T47D (cell line): ENCODE measurements around the gene PLA2G6.
"Not testable (repeated sequence)": the region's sequence is repeated elsewhere in the genome, so short reads cannot be mapped to it uniquely, and the experiment has no call there.

Source experiments
- DNase-seq, 2 experiments: peaks; one replicate each; pipeline versions ENCODE4 v3.0.0 to v3.0.0-alpha.2; 2011 to 2012; ENCODE audit warnings: low read depth in 1 of 2, low spot score in 1 of 2
- JUND ChIP-seq: IDR thresholded peaks from 2 replicates; pipeline ENCODE4 v1.6.1; 2012; ENCODE audit warnings: low read depth
- in situ Hi-C: cut with HindIII; loops from 2 replicates; pipeline ENCODE4 v1.10.0; 2016; ENCODE audit warnings: low sequenced_read_pairs, low pct_unique_long_range_greater_than_20kb

The PLA2G6 gene

DNA sequence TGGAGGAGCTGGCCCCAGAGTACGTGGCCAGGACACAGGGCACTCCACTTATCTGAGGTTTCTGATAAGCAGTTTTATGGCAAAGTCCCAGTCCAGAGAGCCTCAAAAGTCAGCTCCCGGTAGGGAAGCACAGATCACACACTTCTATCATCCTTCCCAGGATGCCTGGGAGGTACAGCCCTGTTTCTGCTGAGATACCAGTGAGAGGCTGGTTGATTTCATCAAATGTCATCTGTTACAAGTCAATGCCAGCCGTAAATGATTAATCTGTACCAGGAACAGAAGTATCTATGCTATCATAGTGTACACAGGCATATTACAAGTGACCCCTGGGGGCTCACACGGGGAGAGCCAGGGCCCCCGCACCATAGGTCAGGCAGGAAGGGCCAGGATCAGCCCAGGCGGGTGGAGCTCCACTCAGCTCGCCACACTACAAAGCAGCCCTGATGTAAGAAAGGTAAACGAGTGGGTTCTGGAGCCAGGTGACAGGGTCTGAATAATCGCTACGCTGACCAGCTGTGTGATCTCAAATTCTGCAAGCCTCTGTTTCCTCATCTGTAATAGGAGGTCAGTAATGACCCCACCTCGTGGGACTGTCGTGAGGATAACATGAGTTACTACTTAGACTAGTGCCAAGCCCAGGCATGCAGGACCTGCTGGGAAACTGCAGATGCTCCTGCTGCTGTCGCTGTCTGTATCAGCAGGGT, 17.6 kb downstream of the PLA2G6 start:
- no peak for DNase-seq
- TF ChIP-seq JUND: no peak
- in situ Hi-C loops: no loop called here

- in situ Hi-C loops: no loop called here
Measured at GRCh38 chr22:38162881-38163843, 18.5 kb downstream of the PLA2G6 start.

GRCh38 chr22:38155703-38156102, 25.9 kb downstream of the PLA2G6 start:
- TF ChIP-seq JUND: no peak
- in situ Hi-C loops: no loop called here
- DNase-seq: no peak

More at GRCh38 chr22:38162881-38163843, 18.5 kb downstream of the PLA2G6 start:
- no peak for DNase-seq
- TF ChIP-seq JUND: no peak

DNA sequence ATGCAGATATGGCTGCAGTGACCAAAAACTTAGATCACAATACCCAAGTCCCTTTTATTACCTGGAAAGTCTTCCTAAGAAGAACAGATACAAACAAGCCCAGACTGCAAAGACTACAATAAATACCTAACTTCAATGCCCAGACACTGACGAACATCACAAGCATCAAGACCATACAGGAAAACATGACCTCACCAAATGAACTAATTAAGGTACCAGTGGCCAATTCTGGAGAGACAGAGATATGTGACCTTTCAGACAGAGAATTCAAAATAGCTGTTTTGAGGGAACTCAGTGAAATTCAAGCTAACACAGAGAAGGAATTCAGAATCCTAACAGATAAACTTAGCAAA, 27.1 kb downstream of the PLA2G6 start:
- in situ Hi-C loops, DNase-seq: not testable (repeated sequence)

- DNase-seq: peak in 1 of 2 experiments; percentile 29
- TF ChIP-seq JUND: no peak
Measured at GRCh38 chr22:38153821-38154562, 27.6 kb downstream of the PLA2G6 start.

DNA sequence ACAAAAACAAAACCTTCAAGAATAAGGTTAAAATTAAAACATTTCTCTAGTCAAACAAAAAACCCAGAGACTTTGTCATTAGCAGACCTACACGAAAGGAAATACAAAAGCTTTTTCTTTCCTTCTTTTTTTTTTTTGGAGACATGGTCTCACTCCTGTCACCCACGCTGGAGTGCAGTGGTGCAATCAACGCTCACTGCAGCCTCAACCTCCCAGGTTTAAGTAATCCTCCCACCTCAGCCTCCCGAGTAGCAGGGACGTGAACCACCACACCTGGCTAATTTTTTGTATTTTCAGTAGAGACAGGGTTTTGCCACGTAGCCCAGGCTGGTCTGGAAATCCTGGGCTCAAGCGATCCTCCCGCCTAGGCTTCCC, 30.5 kb downstream of the PLA2G6 start:
- DNase-seq: no peak
- no peak for TF ChIP-seq JUND
- in situ Hi-C loops: no loop called here

More at GRCh38 chr22:38153821-38154562, 27.6 kb downstream of the PLA2G6 start:
- in situ Hi-C loops: no loop called here

DNA sequence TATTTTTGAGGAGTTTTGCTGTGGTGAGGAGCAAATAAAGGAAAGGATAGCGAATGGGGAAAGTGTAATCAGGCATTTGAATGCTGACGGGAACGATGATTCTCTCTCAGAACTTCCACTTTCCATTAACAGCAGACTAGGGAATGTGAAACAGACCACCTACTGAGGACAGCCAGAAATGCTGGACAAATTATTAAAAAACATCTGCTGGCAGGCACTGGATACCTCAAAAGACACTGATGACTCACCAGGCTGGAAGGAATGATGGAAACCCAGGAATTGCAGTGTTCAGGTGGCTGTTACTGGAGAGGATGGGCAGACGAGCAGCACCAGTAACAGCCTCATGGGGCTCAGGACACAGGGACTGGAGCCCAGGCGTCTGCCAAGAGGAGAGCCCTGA, 33.4 kb downstream of the PLA2G6 start:
- in situ Hi-C loops: no loop called here
- no peak for TF ChIP-seq JUND
- DNase-seq: no peak

DNA sequence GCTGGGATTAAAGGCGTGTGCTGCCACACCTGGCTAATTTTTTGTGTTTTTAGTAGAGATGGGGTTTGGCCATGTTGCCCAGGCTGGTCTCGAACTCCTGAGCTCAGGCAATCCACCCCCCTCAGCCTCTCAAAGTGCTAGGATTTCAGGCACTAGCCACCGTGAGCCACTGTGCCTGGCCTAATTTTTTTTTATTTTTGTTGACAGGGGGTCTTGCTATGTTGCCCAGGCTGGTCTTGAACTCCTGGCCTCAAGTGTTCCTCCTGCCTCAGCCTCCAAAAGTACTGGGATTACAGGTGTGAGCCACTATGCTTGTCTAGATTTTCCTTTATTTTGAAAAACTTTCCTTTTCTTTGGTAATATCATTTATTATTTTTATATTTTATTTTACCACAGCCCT, 35.5 kb downstream of the PLA2G6 start:
- in situ Hi-C loops, DNase-seq: not testable (repeated sequence)

DNA sequence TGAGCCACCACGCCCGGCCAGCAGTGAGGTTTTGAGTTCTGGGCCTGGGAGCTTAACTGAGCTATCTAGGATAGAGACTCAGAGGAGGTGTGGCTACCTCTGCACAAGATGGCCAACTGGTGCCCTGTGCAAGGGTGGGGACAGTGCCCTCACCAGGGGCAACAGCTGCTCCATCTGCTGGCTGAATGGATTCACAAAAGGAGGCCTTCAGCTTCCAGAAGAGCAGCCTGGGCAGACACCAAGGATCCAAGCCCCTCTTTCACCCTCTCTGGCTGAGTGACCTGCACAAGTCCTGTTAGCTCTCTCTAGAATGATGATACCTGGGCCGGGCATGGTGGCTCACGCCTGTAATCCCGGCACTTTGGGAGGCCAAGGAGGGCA, 37.6 kb downstream of the PLA2G6 start:
- in situ Hi-C loops: no loop called here
- DNase-seq: peak in 1 of 2 experiments; percentile 35
- no peak for TF ChIP-seq JUND

DNA sequence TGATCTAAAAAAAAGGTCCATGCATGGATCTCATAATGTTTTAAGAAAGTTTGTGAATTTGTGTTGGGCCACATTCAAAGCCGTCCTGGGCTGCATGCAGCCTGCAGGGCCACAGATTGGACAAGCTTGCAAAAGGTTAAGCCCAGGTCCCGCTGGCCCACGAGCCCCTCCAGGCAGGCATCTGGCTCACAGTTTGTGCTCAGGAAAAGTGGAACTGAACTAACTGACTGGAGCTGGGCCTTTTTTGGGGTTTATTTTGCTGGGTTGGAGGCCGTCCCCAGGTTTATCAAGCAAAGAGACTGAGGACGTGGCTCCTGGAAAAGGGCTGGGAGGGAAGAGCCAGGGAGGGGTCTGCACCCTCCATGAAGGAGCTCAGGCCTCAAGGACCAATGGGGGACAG, 39.0 kb downstream of the PLA2G6 start:
- in situ Hi-C loops: no loop called here
- TF ChIP-seq JUND: no peak
- no peak for DNase-seq

DNA sequence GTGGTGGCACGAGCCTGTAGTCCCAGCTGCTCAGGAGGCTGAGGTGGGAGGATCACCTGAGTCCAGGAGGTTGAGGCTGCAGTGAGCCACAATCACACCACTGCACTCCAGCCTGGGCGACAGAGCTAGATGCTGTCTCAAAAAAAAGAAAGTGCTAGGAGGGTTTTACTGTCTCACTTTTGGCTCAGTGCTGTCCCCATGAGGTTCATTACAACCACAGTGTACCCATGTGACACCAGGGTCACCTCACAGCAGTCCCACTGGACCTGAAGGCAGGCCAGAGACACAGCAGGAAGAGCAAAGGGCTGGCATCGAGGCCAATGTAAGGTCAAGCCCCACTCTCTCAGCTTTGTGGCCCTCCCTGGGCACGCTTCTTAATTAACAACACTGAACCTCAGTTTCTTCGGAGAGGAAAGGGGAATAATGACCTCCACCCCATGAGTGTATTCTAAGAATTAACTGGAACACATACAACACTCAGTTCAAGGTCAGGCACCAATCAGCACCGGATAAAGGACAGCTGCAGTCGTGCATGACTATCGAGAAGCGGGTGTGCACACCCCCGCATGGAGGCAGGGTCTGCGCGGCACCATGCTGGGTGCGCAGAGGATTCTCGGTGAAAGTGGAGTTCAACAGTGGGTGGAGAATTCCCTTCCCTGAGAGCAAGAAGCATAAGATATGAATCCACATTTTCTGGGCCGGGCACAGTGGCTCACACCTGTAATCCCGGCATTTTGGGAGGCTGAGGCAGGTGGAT, 40.2 kb downstream of the PLA2G6 start:
- no peak for DNase-seq
- in situ Hi-C loops: no loop called here

DNA sequence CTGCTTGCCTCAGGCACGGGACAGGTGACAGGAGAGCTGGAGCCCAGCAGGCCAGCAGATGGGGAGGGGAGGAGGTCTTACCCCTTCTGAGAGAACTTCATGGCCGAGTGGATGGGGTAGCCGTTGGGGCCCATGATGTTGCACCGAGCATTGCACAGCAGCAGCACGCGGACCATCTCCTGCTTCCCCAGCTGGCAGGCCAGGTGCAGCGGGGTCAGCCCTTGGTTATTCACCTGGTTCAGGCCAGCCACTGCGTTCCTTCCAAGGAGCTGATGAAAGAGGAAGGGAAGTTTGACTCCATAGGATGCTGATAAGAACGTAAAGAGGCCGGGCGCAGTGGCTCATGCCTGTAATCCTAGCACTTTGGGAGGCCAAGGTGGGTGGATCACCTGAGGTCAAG, 41.7 kb downstream of the PLA2G6 start:
- no peak for DNase-seq
- TF ChIP-seq JUND: no peak
- in situ Hi-C loops: no loop called here

More for the DNA sequence above, 40.2 kb downstream of the PLA2G6 start:
- no peak for TF ChIP-seq JUND
